ENCODE measurements around the gene RIMKLA. TPM values are rescaled to one million over a fixed set of nuclear protein-coding genes. Genes with fewer than 3 reads are reported as not detected.

Gene RIMKLA
- total RNA-seq, 1 donor from 2014 or later = 0.31 TPM

DNA sequence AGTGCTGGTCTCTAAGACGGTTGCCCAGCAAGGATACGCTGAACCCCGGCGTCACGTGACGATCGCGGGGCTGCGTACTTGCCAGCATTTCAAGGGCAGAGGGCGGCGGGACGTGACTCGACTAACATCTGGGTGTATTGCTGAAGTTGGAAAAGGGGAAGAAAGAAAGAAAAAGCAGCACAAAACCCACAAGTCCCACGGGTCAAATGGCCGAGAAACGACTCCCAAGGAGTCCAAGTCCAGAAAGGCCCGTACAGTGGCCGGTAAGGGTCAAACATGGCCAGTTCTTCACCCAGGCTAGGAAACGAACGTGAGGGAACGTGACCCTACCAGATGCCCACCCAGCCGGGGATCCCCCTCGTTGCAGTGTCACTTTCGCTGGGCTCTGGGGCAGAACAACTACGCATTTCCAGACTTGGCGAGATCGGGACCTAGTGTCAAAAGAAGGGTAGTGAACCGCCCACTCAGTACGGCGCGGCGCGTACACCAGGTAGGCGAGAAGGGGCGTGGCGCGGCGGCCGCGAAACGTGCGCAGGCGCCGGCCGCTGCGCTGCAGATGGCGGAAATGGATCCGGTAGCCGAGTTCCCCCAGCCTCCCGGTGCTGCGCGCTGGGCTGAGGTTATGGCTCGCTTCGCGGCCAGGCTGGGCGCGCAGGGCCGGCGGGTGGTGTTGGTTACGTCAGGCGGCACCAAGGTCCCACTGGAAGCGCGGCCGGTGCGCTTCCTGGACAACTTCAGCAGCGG is 75.6 kb downstream of the RIMKLA start, which contains the start of the genes PPCS and ZMYND12:
Gene PPCS (plus strand): TSS at position 534 of the 744 bp plus-strand sequence. CDS start 23 bp downstream, at position 557.
Gene ZMYND12 (minus strand): TSS at position 13 of the 744 bp plus-strand sequence. CDS start 25 bp downstream, outside the sequence.
- Mint-ChIP-seq H3K27me3 (ENCODE audit: low read depth) (no peaks in the 10 kb centered on the region), H3K4me3 (peak within 1 kb of the TSS; percentile 96), H3K9me3 (no peaks in the 10 kb centered on the region), H3K4me1 (peaks cover 20% of the 10 kb centered on the region), H3K27ac (peak within 1 kb of the TSS; percentile 98), H3K36me3 (peaks cover 14% of the 10 kb centered on the region)
- peak; percentile 66 to 85 for DNase-seq (ENCODE audit: low spot score in 2 of 2, unreplicated experiment in 2 of 2)
- TF ChIP-seq, protein P1, sequence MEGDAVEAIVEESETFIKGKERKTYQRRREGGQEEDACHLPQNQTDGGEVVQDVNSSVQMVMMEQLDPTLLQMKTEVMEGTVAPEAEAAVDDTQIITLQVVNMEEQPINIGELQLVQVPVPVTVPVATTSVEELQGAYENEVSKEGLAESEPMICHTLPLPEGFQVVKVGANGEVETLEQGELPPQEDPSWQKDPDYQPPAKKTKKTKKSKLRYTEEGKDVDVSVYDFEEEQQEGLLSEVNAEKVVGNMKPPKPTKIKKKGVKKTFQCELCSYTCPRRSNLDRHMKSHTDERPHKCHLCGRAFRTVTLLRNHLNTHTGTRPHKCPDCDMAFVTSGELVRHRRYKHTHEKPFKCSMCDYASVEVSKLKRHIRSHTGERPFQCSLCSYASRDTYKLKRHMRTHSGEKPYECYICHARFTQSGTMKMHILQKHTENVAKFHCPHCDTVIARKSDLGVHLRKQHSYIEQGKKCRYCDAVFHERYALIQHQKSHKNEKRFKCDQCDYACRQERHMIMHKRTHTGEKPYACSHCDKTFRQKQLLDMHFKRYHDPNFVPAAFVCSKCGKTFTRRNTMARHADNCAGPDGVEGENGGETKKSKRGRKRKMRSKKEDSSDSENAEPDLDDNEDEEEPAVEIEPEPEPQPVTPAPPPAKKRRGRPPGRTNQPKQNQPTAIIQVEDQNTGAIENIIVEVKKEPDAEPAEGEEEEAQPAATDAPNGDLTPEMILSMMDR (IDR thresholded peaks at IDR 0.05; ENCODE audit: unreplicated experiment) = no peak

DNA sequence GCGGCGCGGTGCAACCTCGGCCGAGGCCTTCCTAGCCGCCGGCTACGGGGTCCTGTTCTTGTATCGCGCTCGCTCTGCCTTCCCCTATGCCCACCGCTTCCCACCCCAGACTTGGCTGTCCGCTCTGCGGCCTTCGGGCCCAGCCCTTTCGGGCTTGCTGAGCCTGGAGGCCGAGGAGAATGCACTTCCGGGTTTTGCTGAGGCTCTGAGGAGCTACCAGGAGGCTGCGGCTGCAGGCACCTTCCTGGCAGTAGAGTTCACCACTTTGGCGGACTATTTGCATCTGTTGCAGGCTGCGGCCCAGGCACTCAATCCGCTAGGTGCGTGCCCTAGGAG is 76.1 kb downstream of the RIMKLA start:
- Mint-ChIP-seq H3K9me3 (no peaks in the 10 kb centered on the region), H3K27ac (peak overlapping the region; percentile 98), H3K4me3 (peak overlapping the region; percentile 96), H3K4me1 (peaks cover 20% of the 10 kb centered on the region), H3K36me3 (peaks cover 14% of the 10 kb centered on the region), H3K27me3 (ENCODE audit: low read depth) (no peaks in the 10 kb centered on the region)
- TF ChIP-seq, protein P1 (IDR thresholded peaks at IDR 0.05; ENCODE audit: unreplicated experiment) = no peak
- DNase-seq (ENCODE audit: low spot score in 2 of 2, unreplicated experiment in 2 of 2) = peak in 1 of 2 experiments; percentile 25

DNA sequence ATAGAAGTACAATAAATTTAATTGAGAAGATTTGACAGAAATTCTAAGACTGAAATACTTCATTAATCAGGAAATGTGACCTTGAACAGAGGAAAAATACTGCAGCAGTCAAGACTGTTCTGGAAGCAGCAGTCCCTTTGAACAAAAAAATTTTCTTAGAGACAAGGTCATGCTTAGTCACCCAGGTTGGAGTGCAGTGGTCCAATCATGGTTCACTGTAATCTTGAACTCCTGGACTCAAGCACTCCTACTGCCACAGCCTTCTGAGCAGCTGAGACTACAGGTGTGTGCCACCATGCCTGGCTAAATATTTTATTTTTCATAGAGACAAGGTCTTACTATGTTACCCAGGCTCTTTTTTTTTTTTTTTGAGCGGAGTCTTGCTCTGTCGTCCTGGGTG is 80.6 kb downstream of the RIMKLA start:
- H3K4me3 Mint-ChIP-seq = no peak overlapping the region
- TF ChIP-seq, protein P1 (IDR thresholded peaks at IDR 0.05; ENCODE audit: unreplicated experiment) = no peak
- no peak for DNase-seq (ENCODE audit: low spot score in 2 of 2, unreplicated experiment in 2 of 2)
- H3K27ac Mint-ChIP-seq = no peak overlapping the region
- H3K4me1 Mint-ChIP-seq = peaks cover 31% of the 10 kb centered on the region
- H3K27me3 Mint-ChIP-seq (ENCODE audit: low read depth) = no peaks in the 10 kb centered on the region
- H3K9me3 Mint-ChIP-seq = no peaks in the 10 kb centered on the region
- peaks cover 14% of the 10 kb centered on the region for H3K36me3 Mint-ChIP-seq

DNA sequence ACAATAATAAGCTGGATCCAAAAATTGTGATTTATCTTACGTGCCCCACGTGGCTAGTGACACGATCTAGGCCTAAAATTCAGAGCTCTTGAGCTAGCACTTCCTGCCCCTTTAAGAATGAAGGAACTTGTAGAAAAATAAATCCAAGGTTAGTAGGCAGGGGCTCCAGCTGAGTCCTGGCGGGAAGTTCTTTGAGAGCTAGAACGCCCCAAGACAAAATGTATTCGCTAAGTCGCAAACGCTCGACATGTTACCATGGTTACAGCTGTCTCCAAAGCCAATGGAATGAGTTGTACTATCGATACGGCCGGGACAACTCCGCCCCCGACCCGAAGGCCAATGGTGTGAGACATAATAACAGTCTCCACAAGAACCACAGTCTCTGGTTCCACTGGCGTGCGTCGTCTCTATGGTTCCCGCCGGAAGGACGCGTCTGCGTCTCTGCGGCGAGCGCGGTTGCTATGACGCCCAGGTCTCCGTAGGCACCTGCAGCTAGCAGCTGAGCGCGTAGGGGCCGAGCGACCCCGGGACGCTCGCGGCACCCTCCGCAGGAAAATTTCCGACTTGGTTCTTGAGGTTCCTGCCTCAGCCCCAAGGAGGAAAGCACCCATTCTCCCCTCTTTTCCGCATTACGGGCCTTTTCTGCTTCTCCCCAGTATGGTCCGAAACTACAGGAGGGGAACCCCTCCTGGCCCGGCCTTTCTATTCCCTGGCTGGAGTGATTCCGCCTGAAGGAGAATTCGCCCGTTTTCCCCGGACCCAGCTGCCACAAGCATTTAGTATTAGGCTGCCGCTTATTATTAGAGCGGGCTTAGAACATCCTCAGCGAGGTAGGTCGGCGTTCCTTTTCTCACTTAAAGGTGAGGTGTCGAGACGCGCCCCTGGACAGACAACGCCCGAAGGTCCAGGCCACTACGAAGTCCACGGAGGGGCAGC is 82.5 kb downstream of the RIMKLA start, which contains the start of gene CCDC30:
Gene CCDC30 (plus strand): TSS at position 459 of the 936 bp plus-strand sequence. CDS start 17,266 bp downstream, outside the sequence.
- peak; percentile 87 to 91 for DNase-seq (ENCODE audit: low spot score in 2 of 2, unreplicated experiment in 2 of 2)
- Mint-ChIP-seq H3K9me3 (no peaks in the 10 kb centered on the region), H3K27ac (peak within 1 kb of the TSS; percentile 62), H3K36me3 (peaks cover 10% of the 10 kb centered on the region), H3K4me1 (peaks cover 19% of the 10 kb centered on the region), H3K4me3 (peak within 1 kb of the TSS; percentile 83), H3K27me3 (ENCODE audit: low read depth) (no peaks in the 10 kb centered on the region)
- TF ChIP-seq, protein P1 (IDR thresholded peaks at IDR 0.05; ENCODE audit: unreplicated experiment) = no peak

DNA sequence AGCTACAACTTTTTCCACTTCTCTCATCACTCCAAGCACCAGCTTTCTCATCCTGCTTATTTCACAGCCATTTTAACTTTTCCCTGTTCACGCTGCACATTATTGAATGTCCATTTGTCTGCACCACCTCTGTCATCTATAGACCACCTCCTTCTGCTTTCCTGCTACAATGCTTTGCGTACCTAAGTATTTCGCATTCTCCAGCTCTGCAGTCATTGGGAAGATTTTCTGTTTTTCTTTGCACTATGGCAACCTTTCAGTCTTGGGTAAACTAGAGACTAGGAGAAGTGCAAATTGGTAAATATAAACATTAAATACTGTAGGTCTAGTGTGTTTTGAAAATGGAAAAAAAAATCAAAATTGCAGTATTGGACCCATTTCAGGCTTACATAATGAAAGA is 83.3 kb downstream of the RIMKLA start:
- H3K36me3 Mint-ChIP-seq = peaks cover 7% of the 10 kb centered on the region
- peak overlapping the region; percentile 62 for H3K27ac Mint-ChIP-seq

More for the DNA sequence above, 83.3 kb downstream of the RIMKLA start:
- DNase-seq (ENCODE audit: low spot score in 2 of 2, unreplicated experiment in 2 of 2) = no peak
- peak overlapping the region; percentile 83 for H3K4me3 Mint-ChIP-seq
- H3K9me3 Mint-ChIP-seq = no peaks in the 10 kb centered on the region
- H3K27me3 Mint-ChIP-seq (ENCODE audit: low read depth) = no peaks in the 10 kb centered on the region
- TF ChIP-seq, protein P1 (IDR thresholded peaks at IDR 0.05; ENCODE audit: unreplicated experiment) = no peak
- H3K4me1 Mint-ChIP-seq = peaks cover 17% of the 10 kb centered on the region
